Fibroblast of skin of left quadriceps (primary cell): ENCODE data around the gene MEI1.
"Not testable (repeated sequence)": the region's sequence is repeated elsewhere in the genome, so short reads cannot be mapped to it uniquely, and the experiment has no call there.

Experiments used
- DNase-seq, 2 experiments: peaks; one replicate each; pipeline ENCODE4 v3.0.0-alpha.2; 2013; ENCODE audit warnings: low read depth in 2 of 2

Gene MEI1

GRCh38 chr22:41681616-41682015 is 17.7 kb upstream of the MEI1 start:
- DNase-seq = no peak

GRCh38 chr22:41682033-41682807 is 17.1 kb upstream of the MEI1 start:
- DNase-seq = peak; percentile 58 to 60

GRCh38 chr22:41683052-41683451 is 16.3 kb upstream of the MEI1 start:
- no peak for DNase-seq

- DNase-seq = no peak
These were observed 15.7 kb upstream of the MEI1 start for GRCh38 chr22:41683616-41684015.

GRCh38 chr22:41684194-41684593 is 15.1 kb upstream of the MEI1 start:
- DNase-seq = no peak

- not testable (repeated sequence) for DNase-seq
These were observed 12.4 kb upstream of the MEI1 start for GRCh38 chr22:41686890-41687289.

GRCh38 chr22:41687901-41688364 is 11.4 kb upstream of the MEI1 start:
- no peak for DNase-seq

GRCh38 chr22:41688365-41689211 is 10.7 kb upstream of the MEI1 start, which contains the start of gene SNU13:
SNU13 (minus strand) TSS chr22:41688867; CDS start chr22:41688796, 71 bp downstream.
- peak; percentile 78 to 81 for DNase-seq

- no peak for DNase-seq
These were observed 8.8 kb upstream of the MEI1 start for GRCh38 chr22:41690476-41690875.

GRCh38 chr22:41695211-41695610 is 4.1 kb upstream of the MEI1 start:
- DNase-seq = no peak

GRCh38 chr22:41696703-41697102 is 2.6 kb upstream of the MEI1 start:
- DNase-seq = no peak

- DNase-seq = peak; percentile 70 to 74
These were observed 2.1 kb upstream of the MEI1 start for GRCh38 chr22:41697126-41697775.

GRCh38 chr22:41700108-41700364 is 733 bp downstream of the MEI1 start:
- no peak for DNase-seq

GRCh38 chr22:41702763-41703162 is 3.5 kb downstream of the MEI1 start:
- no peak for DNase-seq

GRCh38 chr22:41709341-41709740 is 10.0 kb downstream of the MEI1 start:
- no peak for DNase-seq

GRCh38 chr22:41713004-41713403 is 13.7 kb downstream of the MEI1 start:
- DNase-seq = no peak

GRCh38 chr22:41722496-41722895 is 23.2 kb downstream of the MEI1 start:
- DNase-seq = no peak

- DNase-seq = no peak
These were observed 26.3 kb downstream of the MEI1 start for GRCh38 chr22:41725510-41726110.

- DNase-seq = no peak
These were observed 32.3 kb downstream of the MEI1 start for GRCh38 chr22:41731609-41732008.

GRCh38 chr22:41732096-41732772 is 32.9 kb downstream of the MEI1 start:
- no peak for DNase-seq

- DNase-seq = not testable (repeated sequence)
These were observed 33.9 kb downstream of the MEI1 start for GRCh38 chr22:41733241-41733640.
